Measurements from ENCODE around the gene DLX3.
A peak's percentile ranks its signal among the peaks of the same experiment; 100 is the strongest.

The DLX3 gene

GRCh38 chr17:49992191-49992932, 2.7 kb downstream of the DLX3 start:
- no peak for DNase-seq (ENCODE audit: low spot score)

- no peak for DNase-seq (ENCODE audit: low spot score)
Measured at GRCh38 chr17:49991409-49991808, 3.6 kb downstream of the DLX3 start.

GRCh38 chr17:49990921-49991320, 4.1 kb downstream of the DLX3 start:
- no peak for DNase-seq (ENCODE audit: low spot score)

- DNase-seq (ENCODE audit: low spot score): peak; percentile 3
Measured at GRCh38 chr17:49990331-49990730, 4.7 kb downstream of the DLX3 start.

- peak; percentile 17 for DNase-seq (ENCODE audit: low spot score)
Measured at GRCh38 chr17:49989518-49989880, 5.5 kb downstream of the DLX3 start.

GRCh38 chr17:49987681-49988441, 7.2 kb downstream of the DLX3 start:
- DNase-seq (ENCODE audit: low spot score): peak; percentile 65

GRCh38 chr17:49987290-49987585, 7.8 kb downstream of the DLX3 start:
- peak; percentile 47 for DNase-seq (ENCODE audit: low spot score)

GRCh38 chr17:49986396-49987289, 8.4 kb downstream of the DLX3 start:
- DNase-seq (ENCODE audit: low spot score): peak; percentile 31

GRCh38 chr17:49985310-49985990, 9.6 kb downstream of the DLX3 start:
- DNase-seq (ENCODE audit: low spot score): peak; percentile 63

GRCh38 chr17:49984776-49985175, 10.2 kb downstream of the DLX3 start:
- peak; percentile 33 for DNase-seq (ENCODE audit: low spot score)

GRCh38 chr17:49984283-49984682, 10.7 kb downstream of the DLX3 start:
- DNase-seq (ENCODE audit: low spot score): peak; percentile 15

GRCh38 chr17:49980703-49981197, 14.3 kb downstream of the DLX3 start:
- peak; percentile 79 for DNase-seq (ENCODE audit: low spot score)

GRCh38 chr17:49979748-49980479, 15.1 kb downstream of the DLX3 start:
- no peak for DNase-seq (ENCODE audit: low spot score)

GRCh38 chr17:49978501-49978900, 16.5 kb downstream of the DLX3 start:
- DNase-seq (ENCODE audit: low spot score): no peak

GRCh38 chr17:49977463-49978389, 17.3 kb downstream of the DLX3 start:
- DNase-seq (ENCODE audit: low spot score): no peak

GRCh38 chr17:49976828-49977202, 18.2 kb downstream of the DLX3 start:
- DNase-seq (ENCODE audit: low spot score): peak; percentile 77

GRCh38 chr17:49976163-49976827, 18.7 kb downstream of the DLX3 start:
- DNase-seq (ENCODE audit: low spot score): peak; percentile 85

GRCh38 chr17:49975531-49975930, 19.5 kb downstream of the DLX3 start:
- DNase-seq (ENCODE audit: low spot score): no peak

GRCh38 chr17:49973271-49973615, 21.8 kb downstream of the DLX3 start:
- no peak for DNase-seq (ENCODE audit: low spot score)
